IMR-90 (cell line): ENCODE results near the gene MCUR1. TPM values are rescaled to one million over a fixed set of nuclear protein-coding genes. Genes with fewer than 3 reads are reported as not detected.

ENCODE experiments used
- ATAC-seq: fragments of 200-7000 bp; cut with Tn5 transposase; 2 replicates; pipeline ENCODE4 v1.9.1; 2020; ENCODE audit warnings: low read depth, mild to moderate bottlenecking, moderate library complexity
- BruUV-seq: library from RNA; stranded (reverse); fragments of 400-500 nt; replicated peaks from 2 replicates; lab custom pipeline; 2021; lab: Mats Ljungman, UMichigan
- CTCF ChIA-PET: fragments of 300-600 bp; formaldehyde crosslinking; extraction: SDS; loops from one replicate; lab custom pipeline; 2021; ENCODE audit warnings: antibody characterized with exemption; lab: Yijun Ruan, JAX
- POLR2A ChIA-PET: fragments of 300-600 bp; sonication (Branson Sonifier 250); formaldehyde crosslinking; loops from one replicate; lab custom pipeline; 2022; ENCODE audit warnings: antibody characterized with exemption; ENCODE audit not compliant: unreplicated experiment; lab: Charles Lee
- DNase-seq: peaks from one replicate; pipeline ENCODE4 v3.0.0; 2013
- H2AFZ ChIP-seq: replicated peaks from 2 replicates; pipeline ENCODE3; 2013; ENCODE audit warnings: low read length, mild to moderate bottlenecking; ENCODE audit not compliant: poor library complexity
- H2AK5ac ChIP-seq: 2 replicates; pipeline ENCODE4 v1.6.1; 2013; ENCODE audit warnings: low read depth, low read length, inconsistent platforms
- H2AK9ac ChIP-seq: replicated peaks from 2 replicates; pipeline ENCODE3; 2013; ENCODE audit warnings: mild to moderate bottlenecking, low read depth, low read length, moderate library complexity; ENCODE audit not compliant: poor library complexity
- H2BK120ac ChIP-seq: 2 replicates; pipeline ENCODE4 v1.6.1; 2013; ENCODE audit warnings: low read depth, low read length, inconsistent platforms
- H2BK15ac ChIP-seq: 3 replicates; pipeline ENCODE4 v1.6.1; 2013; ENCODE audit warnings: low read depth, low read length, inconsistent platforms
- H2BK20ac ChIP-seq: 2 replicates; pipeline ENCODE4 v1.6.1; 2013; ENCODE audit warnings: low read depth, mild to moderate bottlenecking, inconsistent platforms, low read length, moderate library complexity
- H2BK5ac ChIP-seq: 2 replicates; pipeline ENCODE4 v1.6.1; 2013; ENCODE audit warnings: mild to moderate bottlenecking, low read depth, low read length, inconsistent platforms; ENCODE audit not compliant: poor library complexity, severe bottlenecking
- H3K14ac ChIP-seq: replicated peaks from 2 replicates; pipeline ENCODE4 v1.6.1; 2013; ENCODE audit warnings: low read depth, low read length, inconsistent platforms
- H3K18ac ChIP-seq: 2 replicates; pipeline ENCODE4 v1.6.1; 2013; ENCODE audit warnings: low read depth, low read length, control low read depth
- H3K23ac ChIP-seq: 2 replicates; pipeline ENCODE4 v1.6.1; 2013; ENCODE audit warnings: low read depth, low read length, inconsistent platforms
- H3K27ac ChIP-seq: 2 replicates; pipeline ENCODE4 v1.5.1; 2013; ENCODE audit warnings: mild to moderate bottlenecking, control low read depth, low read length; ENCODE audit not compliant: insufficient read depth
- H3K27me3 ChIP-seq: 2 replicates; pipeline ENCODE4 v1.6.1; 2013; ENCODE audit warnings: low read length; ENCODE audit not compliant: control insufficient read depth, insufficient read depth
- H3K36me3 ChIP-seq: 2 replicates; pipeline ENCODE4 v1.6.1; 2013; ENCODE audit warnings: low read length, mixed read lengths; ENCODE audit not compliant: control insufficient read depth, insufficient read depth
- H3K4ac ChIP-seq: 2 replicates; pipeline ENCODE4 v1.6.1; 2013; ENCODE audit warnings: low read depth, low read length, inconsistent platforms
- H3K4me1 ChIP-seq: 2 replicates; pipeline ENCODE4 v1.6.1; 2013; ENCODE audit warnings: low read length, mixed read lengths; ENCODE audit not compliant: control insufficient read depth, insufficient read depth
- H3K4me2 ChIP-seq: 2 replicates; pipeline ENCODE4 v1.6.1; 2013; ENCODE audit warnings: low read depth, mild to moderate bottlenecking, control low read depth, low read length, moderate library complexity
- H3K4me3 ChIP-seq: 2 replicates; pipeline ENCODE4 v1.5.1; 2013; ENCODE audit warnings: low read depth, mild to moderate bottlenecking, control low read depth, low read length, moderate library complexity; ENCODE audit not compliant: insufficient read depth
- H3K56ac ChIP-seq: 2 replicates; pipeline ENCODE4 v1.6.1; 2013; ENCODE audit warnings: low read length, inconsistent platforms; ENCODE audit not compliant: insufficient read depth; ENCODE audit errors: extremely low read depth
- H3K79me1 ChIP-seq, 2 experiments: 2 replicates each; pipeline ENCODE4 v1.6.1; 2013; ENCODE audit warnings: low read length in 2 of 2, inconsistent platforms in 1 of 2, low read depth in 1 of 2
- H3K9ac ChIP-seq: 2 replicates; pipeline ENCODE4 v1.6.1; 2013; ENCODE audit warnings: low read depth, low read length, control low read depth
- H3K9me1 ChIP-seq: 2 replicates; pipeline ENCODE4 v1.6.1; 2013; ENCODE audit warnings: low read length, inconsistent platforms; ENCODE audit not compliant: insufficient read depth
- H3K9me3 ChIP-seq: 2 replicates; pipeline ENCODE4 v1.6.1; 2013; ENCODE audit warnings: low read length; ENCODE audit not compliant: control insufficient read depth, insufficient read depth
- H4K20me1 ChIP-seq: 2 replicates; pipeline ENCODE4 v1.6.1; 2013; ENCODE audit warnings: low read length, inconsistent platforms; ENCODE audit not compliant: insufficient read depth
- H4K5ac ChIP-seq: 2 replicates; pipeline ENCODE4 v1.6.1; 2013; ENCODE audit warnings: mild to moderate bottlenecking, low read depth, low read length, control low read depth
- H4K8ac ChIP-seq, 2 experiments: 2 replicates each; pipeline ENCODE4 v1.6.1; 2013; ENCODE audit warnings: low read depth in 2 of 2, low read length in 2 of 2, control low read depth in 1 of 2, inconsistent platforms in 1 of 2
- H4K91ac ChIP-seq: 2 replicates; pipeline ENCODE4 v1.6.1; 2013; ENCODE audit warnings: low read depth, low read length, inconsistent platforms; ENCODE audit not compliant: insufficient read depth
- POLR2A ChIP-seq: IDR thresholded peaks from 2 replicates; pipeline ENCODE4 v1.6.1; 2012; ENCODE audit warnings: mild to moderate bottlenecking, low read depth, low read length
- RAD21 ChIP-seq: IDR thresholded peaks from 2 replicates; pipeline ENCODE4 v1.6.1; 2012; ENCODE audit warnings: low read length, improper control_type of control experiment
- WGBS, 2 experiments: methylation state at CpG; one replicate each; pipeline versions ENCODE4 v1.1.5 to v1.1.7; 2013; ENCODE audit warnings: missing lambda C conversion rate in 2 of 2; ENCODE audit not compliant: insufficient read length in 1 of 2; ENCODE audit errors: extremely low coverage in 2 of 2; 5-methylcytosine and 5-hydroxymethylcytosine counted together
- dilution Hi-C: fragments of 300-500 bp; cut with HindIII; formaldehyde crosslinking; loops from one replicate; pipeline ENCODE4 v1.14.3; 2018; ENCODE audit warnings: low sequenced_read_pairs; ENCODE audit not compliant: unreplicated experiment
- in situ Hi-C: fragments of 300-500 bp; cut with MboI; formaldehyde crosslinking; loops from 3 replicates; pipeline ENCODE4 v1.14.3; 2019; ENCODE audit warnings: low sequenced_read_pairs, inconsistent platforms, mixed read lengths
- intact Hi-C: fragments of 100-400 bp; cut with micrococcal nuclease; formaldehyde crosslinking; loops from 2 replicates; pipeline ENCODE4 v1.10.0; 2022
- polyA plus RNA-seq, 3 experiments: library from polyadenylated mRNA; depleted of rRNA; stranded (reverse); fragments of >200 nt; gene quantifications; 2 replicates each; pipeline ENCODE4 v1.2.3, GENCODE V29; 2012; ENCODE audit warnings: low replicate concordance in 1 of 3
- total RNA-seq: library from RNA; depleted of rRNA; stranded (reverse); fragments of >200 nt; gene quantifications from 2 replicates; pipeline ENCODE4 v1.2.3, GENCODE V29; 2012

The MCUR1 gene
- total and polyA plus RNA-seq, 2 of the 4 experiments (the other 2 are of a cell fraction), result 4.1 to 6.5 TPM

DNA sequence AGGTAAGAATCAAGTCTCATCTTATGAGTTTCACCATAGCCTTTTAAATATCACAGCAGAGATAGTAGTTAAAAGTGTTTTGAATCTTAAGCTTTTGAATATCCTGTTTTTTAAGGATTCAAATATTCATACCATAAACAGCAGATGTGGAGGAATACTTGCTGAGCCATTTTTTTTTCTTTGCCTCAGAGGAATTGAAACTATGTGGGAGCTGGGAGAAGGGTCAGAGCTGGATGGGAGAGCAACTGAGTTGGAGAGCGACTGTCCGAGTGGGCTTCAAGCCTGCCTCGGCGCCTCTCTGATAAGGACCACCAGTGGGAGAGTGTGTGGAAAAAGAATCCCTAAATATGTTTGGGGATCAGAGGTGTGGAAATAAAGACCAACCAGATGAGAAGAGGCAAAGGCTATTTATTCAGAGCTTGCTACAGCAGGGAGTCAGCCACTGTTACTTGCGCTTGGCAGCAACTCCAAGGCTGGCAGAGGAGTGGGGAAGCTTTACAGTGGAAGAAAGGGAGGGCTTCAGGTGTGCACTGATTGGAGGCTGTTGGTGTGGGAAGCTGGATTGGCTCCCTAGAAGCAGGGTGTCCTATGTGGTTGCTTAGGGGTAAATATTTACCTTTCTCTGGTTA, 34.3 kb upstream of the MCUR1 start:
- Histone ChIP-seq H4K8ac (no peak overlapping the region), H4K5ac (no peak overlapping the region), H3K36me3 (no peaks in the 10 kb centered on the region), H3K9me3 (no peaks in the 10 kb centered on the region), H3K9ac (no peak overlapping the region), H4K20me1 (no peaks in the 10 kb centered on the region), H3K4me3 (no peak overlapping the region), H3K27me3 (peaks cover 17% of the 10 kb centered on the region), H3K4me2 (peak overlapping the region; percentile 42), H3K23ac (no peak overlapping the region), H2AK5ac (no peak overlapping the region), H3K14ac (no peak overlapping the region), H2BK120ac (no peak overlapping the region), H2AFZ (peak overlapping the region; percentile 56), H3K9me1 (no peaks in the 10 kb centered on the region), H4K91ac (no peak overlapping the region), H2BK20ac (no peak overlapping the region), H2BK5ac (no peak overlapping the region), H3K18ac (no peak overlapping the region; the same call in 1 of the 2 replicates), H3K56ac (no peak overlapping the region), H3K79me1 (no peaks in the 10 kb centered on the region), H3K27ac (peak overlapping the region; percentile 10; the same call in 1 of the 2 replicates), H2BK15ac (no peak overlapping the region), H2AK9ac (no peak overlapping the region), H3K4me1 (no peaks in the 10 kb centered on the region; the same call in 1 of the 2 replicates), H3K4ac (no peak overlapping the region)
- BruUV-seq, result no TSS peak
- DNase-seq (peak; percentile 37), ATAC-seq (peak; percentile 91)
- WGBS, 2 experiments, result no CpG with 5 or more reads among the region's 5 CpGs
- intact Hi-C loops (no loop called here), dilution Hi-C loops (no loop called here), in situ Hi-C loops (no loop called here)
- ChIA-PET CTCF (interaction anchor here (0.9 kb wide), 1 partner anchor 17 kb away, joined by 3 read pairs; no protein-coding TSS in a partner anchor), POLR2A (no interaction called here)
- TF ChIP-seq RAD21 (no peak), POLR2A (no peak)
